GM12891 (cell line): Measurements from ENCODE around the gene HCN3.

ENCODE experiments used
- PAX5 ChIP-seq: IDR thresholded peaks from 2 replicates; pipeline ENCODE4 v1.6.1; 2011; ENCODE audit warnings: low read length, moderate library complexity, mild to moderate bottlenecking; ENCODE audit not compliant: insufficient read depth, severe bottlenecking
- POLR2A ChIP-seq: IDR thresholded peaks from 2 replicates; pipeline ENCODE4 v1.6.1; 2011; ENCODE audit warnings: low read depth, low read length, control low read depth
- POLR2AphosphoS5 ChIP-seq: IDR thresholded peaks from 2 replicates; pipeline ENCODE4 v1.6.1; 2011; ENCODE audit warnings: low read depth, low read length, control low read depth
- SPI1 ChIP-seq: IDR thresholded peaks from 2 replicates; pipeline ENCODE4 v1.6.1; 2011; ENCODE audit warnings: low read depth, low read length, control low read depth
- TAF1 ChIP-seq: IDR thresholded peaks from 2 replicates; pipeline ENCODE4 v1.6.1; 2011; ENCODE audit warnings: low read depth, low read length, control low read depth

- TF ChIP-seq POLR2AphosphoS5 (no peak), PAX5 (no peak), SPI1 (no peak), POLR2A (no peak), TAF1 (no peak)
Measured at GRCh38 chr1:155269381-155269780, 7.9 kb upstream of the HCN3 start.
